Mesenchymal stem cell (in vitro differentiated cells and primary cell): Measurements from ENCODE around the gene NUP210.
A peak's percentile ranks its signal among the peaks of the same experiment; 100 is the strongest.

Source experiments
- DNase-seq: peaks from one replicate; pipeline ENCODE4 v3.0.0-alpha.2; 2013
- H2AFZ ChIP-seq: one replicate; pipeline ENCODE4 v1.6.1; 2013; ENCODE audit warnings: low read depth, mild to moderate bottlenecking, control low read depth, inconsistent platforms, low read length, moderate library complexity
- H2AK5ac ChIP-seq: 2 replicates; pipeline ENCODE4 v1.6.1; 2013; ENCODE audit warnings: low read length, moderate library complexity, mild to moderate bottlenecking, inconsistent platforms; ENCODE audit not compliant: severe bottlenecking
- H2BK120ac ChIP-seq: one replicate; pipeline ENCODE4 v1.6.1; 2013; ENCODE audit warnings: low read depth, mild to moderate bottlenecking, inconsistent platforms, low read length, moderate library complexity
- H2BK12ac ChIP-seq, 2 experiments: one replicate each; pipeline ENCODE4 v1.6.1; 2013; ENCODE audit warnings: inconsistent platforms in 2 of 2, low read length in 2 of 2, mild to moderate bottlenecking in 2 of 2, moderate library complexity in 2 of 2, control low read depth in 1 of 2
- H2BK15ac ChIP-seq: one replicate; pipeline ENCODE4 v1.6.1; 2013; ENCODE audit warnings: mild to moderate bottlenecking, low read depth, inconsistent platforms; ENCODE audit not compliant: poor library complexity, severe bottlenecking
- H2BK5ac ChIP-seq: 2 replicates; pipeline ENCODE4 v1.6.1; 2013; ENCODE audit warnings: low read depth, mild to moderate bottlenecking, low read length, control low read depth, inconsistent platforms; ENCODE audit not compliant: poor library complexity, severe bottlenecking
- H3K14ac ChIP-seq, 2 experiments: one replicate each; pipeline ENCODE4 v1.6.1; 2013; ENCODE audit warnings: inconsistent platforms in 2 of 2, low read length in 2 of 2, control low read depth in 1 of 2, mild to moderate bottlenecking in 1 of 2, moderate library complexity in 1 of 2
- H3K18ac ChIP-seq, 2 experiments: one replicate each; pipeline ENCODE4 v1.6.1; 2013; ENCODE audit warnings: inconsistent platforms in 2 of 2, low read length in 2 of 2, control low read depth in 1 of 2, low read depth in 1 of 2, mild to moderate bottlenecking in 1 of 2
- H3K23ac ChIP-seq, 2 experiments: one replicate each; pipeline ENCODE4 v1.6.1; 2013; ENCODE audit warnings: inconsistent platforms in 2 of 2, low read length in 2 of 2, mild to moderate bottlenecking in 2 of 2, moderate library complexity in 2 of 2, control low read depth in 1 of 2
- H3K27ac ChIP-seq: 2 replicates; pipeline ENCODE4 v1.5.1; 2013; ENCODE audit warnings: mild to moderate bottlenecking, moderate library complexity, low read length, control low read depth, inconsistent platforms; ENCODE audit not compliant: poor library complexity, severe bottlenecking
- H3K27me3 ChIP-seq, 2 experiments: 2 replicates each; pipeline versions ENCODE4 v1.6.1 to v1.7.0; 2013; ENCODE audit warnings: low read length in 2 of 2, mild to moderate bottlenecking in 2 of 2, moderate library complexity in 2 of 2, control low read depth in 1 of 2, inconsistent platforms in 1 of 2; ENCODE audit not compliant: control insufficient read depth in 1 of 2, insufficient read depth in 1 of 2
- H3K36me3 ChIP-seq, 2 experiments: 2 replicates each; pipeline versions ENCODE4 v1.6.1 to v1.7.0; 2013; ENCODE audit warnings: low read length in 2 of 2, control low read depth in 1 of 2, inconsistent platforms in 1 of 2, low read depth in 1 of 2, mild to moderate bottlenecking in 1 of 2; ENCODE audit not compliant: insufficient read depth in 2 of 2, control insufficient read depth in 1 of 2
- H3K4ac ChIP-seq, 2 experiments: one replicate each; pipeline ENCODE4 v1.6.1; 2013; ENCODE audit warnings: inconsistent platforms in 2 of 2, low read length in 2 of 2, mild to moderate bottlenecking in 2 of 2, moderate library complexity in 2 of 2, control low read depth in 1 of 2, low read depth in 1 of 2
- H3K4me1 ChIP-seq: 2 replicates; pipeline ENCODE4 v1.6.1; 2013; ENCODE audit warnings: low read depth, low read length, control low read depth; ENCODE audit not compliant: control insufficient read depth, insufficient read depth
- H3K4me2 ChIP-seq: 2 replicates; pipeline ENCODE4 v1.6.1; 2013; ENCODE audit warnings: low read length, mild to moderate bottlenecking, inconsistent platforms; ENCODE audit not compliant: poor library complexity, severe bottlenecking
- H3K4me3 ChIP-seq, 2 experiments: 2 replicates each; pipeline versions ENCODE4 v1.5.1 to v1.7.0; 2013; ENCODE audit warnings: low read length in 2 of 2, mild to moderate bottlenecking in 2 of 2, control low read depth in 1 of 2, low read depth in 1 of 2; ENCODE audit not compliant: insufficient read depth in 1 of 2
- H3K79me1 ChIP-seq: replicated peaks from 2 replicates; pipeline ENCODE4 v1.6.1; 2013; ENCODE audit warnings: mild to moderate bottlenecking, control low read depth, low read length, inconsistent platforms; ENCODE audit not compliant: poor library complexity, severe bottlenecking
- H3K9ac ChIP-seq: 2 replicates; pipeline ENCODE4 v1.7.0; 2013; ENCODE audit warnings: mild to moderate bottlenecking, low read length, moderate library complexity
- H3K9me3 ChIP-seq: 2 replicates; pipeline ENCODE4 v1.7.0; 2013; ENCODE audit warnings: mild to moderate bottlenecking, low read length; ENCODE audit not compliant: control insufficient read depth
- H4K8ac ChIP-seq: one replicate; pipeline ENCODE4 v1.6.1; 2013; ENCODE audit warnings: inconsistent platforms, mild to moderate bottlenecking, low read length, moderate library complexity
- H4K91ac ChIP-seq: one replicate; pipeline ENCODE4 v1.6.1; 2013; ENCODE audit warnings: mild to moderate bottlenecking, low read length, inconsistent platforms
- WGBS: methylation state at CpG from one replicate; pipeline ENCODE4 v1.1.7; 2013; ENCODE audit warnings: mixed read lengths; 5-methylcytosine and 5-hydroxymethylcytosine counted together

The NUP210 gene

DNA sequence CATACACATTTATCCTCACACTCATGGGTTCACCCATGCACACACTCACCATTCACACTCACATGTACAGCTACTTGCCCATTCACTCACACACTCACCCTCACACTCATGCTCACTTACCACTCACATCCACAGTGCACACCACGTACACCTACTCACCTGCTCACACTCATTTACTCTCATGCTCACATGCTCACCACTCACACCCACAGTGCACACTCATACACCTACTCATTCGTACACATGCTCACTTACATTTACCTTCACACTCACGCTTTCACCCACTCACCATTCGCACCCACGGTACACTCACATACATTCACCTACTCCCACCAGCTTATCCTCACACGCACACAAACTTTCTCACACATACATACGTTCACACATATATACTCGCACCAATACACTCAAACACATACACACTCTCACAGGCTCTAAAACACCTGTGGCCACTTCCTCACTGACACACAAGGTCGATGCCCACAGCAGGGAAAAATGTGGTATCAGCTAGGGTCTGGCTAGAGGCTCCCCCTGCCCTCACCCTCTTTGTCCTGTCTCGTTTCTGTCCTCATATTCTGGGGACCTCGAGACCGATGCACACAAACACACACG lies 46.0 kb downstream of the NUP210 start:
- no peak for DNase-seq
- WGBS: 89% methylated on average over 13 of the region's 13 CpGs
- peak overlapping the region in 1 of 2 experiments; percentile 1 for H3K14ac ChIP-seq
- peaks cover 0 to 44% of the 10 kb centered on the region in 2 experiments for H3K27me3 ChIP-seq
- no peak overlapping the region for H2BK120ac ChIP-seq
- peaks cover 19% of the 10 kb centered on the region for H3K4me1 ChIP-seq
- H2AFZ ChIP-seq: no peak overlapping the region
- no peaks in the 10 kb centered on the region for H3K9me3 ChIP-seq
- H2BK12ac ChIP-seq: no peak overlapping the region
- no peak overlapping the region for H2BK15ac ChIP-seq
- no peak overlapping the region for H4K91ac ChIP-seq
- no peaks in the 10 kb centered on the region for H3K36me3 ChIP-seq
- no peak overlapping the region for H3K4me2 ChIP-seq
- H2AK5ac ChIP-seq: no peak overlapping the region
- H3K23ac ChIP-seq: no peak overlapping the region
- H3K18ac ChIP-seq: no peak overlapping the region
- H4K8ac ChIP-seq: no peak overlapping the region
- H2BK5ac ChIP-seq: no peak overlapping the region
- H3K27ac ChIP-seq: no peak overlapping the region
- H3K9ac ChIP-seq: no peak overlapping the region
- no peak overlapping the region for H3K4me3 ChIP-seq
- no peak overlapping the region for H3K4ac ChIP-seq
- H3K79me1 ChIP-seq: no peaks in the 10 kb centered on the region

DNA sequence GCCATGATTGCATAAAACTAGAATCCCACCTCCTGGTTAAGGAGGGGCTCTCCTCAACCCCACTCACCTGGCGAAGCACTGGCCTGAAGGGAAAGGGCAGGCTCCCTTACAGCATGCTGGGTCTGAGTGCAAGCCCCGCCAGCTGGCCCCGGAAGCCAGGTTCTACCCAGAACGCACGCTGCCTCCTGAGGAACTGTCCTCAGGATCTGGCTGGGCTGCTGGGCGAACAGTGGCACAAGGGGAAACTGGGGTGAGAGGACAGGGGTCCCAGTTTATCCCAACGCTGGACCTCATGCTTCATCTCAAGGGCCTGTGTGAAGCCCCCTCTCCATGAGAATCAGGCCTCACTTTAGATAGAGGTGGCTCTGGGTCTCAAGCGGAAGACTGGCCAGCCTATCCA lies 47.5 kb downstream of the NUP210 start:
- no peak overlapping the region for H4K91ac ChIP-seq
- H2AK5ac ChIP-seq: no peak overlapping the region
- no peak overlapping the region for H3K9ac ChIP-seq
- 91% methylated on average over 8 of the region's 8 CpGs for WGBS
- no peak overlapping the region for H3K14ac ChIP-seq
- H4K8ac ChIP-seq: no peak overlapping the region
- no peak overlapping the region for H2AFZ ChIP-seq
- no peak overlapping the region for H3K18ac ChIP-seq
- H3K27me3 ChIP-seq: peaks cover 0 to 54% of the 10 kb centered on the region in 2 experiments
- H2BK120ac ChIP-seq: no peak overlapping the region
- no peak overlapping the region for H3K23ac ChIP-seq
- DNase-seq: no peak
- H3K9me3 ChIP-seq: no peaks in the 10 kb centered on the region
- H2BK12ac ChIP-seq: no peak overlapping the region
- H3K4me3 ChIP-seq: no peak overlapping the region
- no peaks in the 10 kb centered on the region for H3K36me3 ChIP-seq
- H3K4ac ChIP-seq: no peak overlapping the region
- no peak overlapping the region for H3K27ac ChIP-seq
- peaks cover 9% of the 10 kb centered on the region for H3K4me1 ChIP-seq
- no peaks in the 10 kb centered on the region for H3K79me1 ChIP-seq
- H2BK5ac ChIP-seq: no peak overlapping the region
- no peak overlapping the region for H2BK15ac ChIP-seq
- H3K4me2 ChIP-seq: no peak overlapping the region

DNA sequence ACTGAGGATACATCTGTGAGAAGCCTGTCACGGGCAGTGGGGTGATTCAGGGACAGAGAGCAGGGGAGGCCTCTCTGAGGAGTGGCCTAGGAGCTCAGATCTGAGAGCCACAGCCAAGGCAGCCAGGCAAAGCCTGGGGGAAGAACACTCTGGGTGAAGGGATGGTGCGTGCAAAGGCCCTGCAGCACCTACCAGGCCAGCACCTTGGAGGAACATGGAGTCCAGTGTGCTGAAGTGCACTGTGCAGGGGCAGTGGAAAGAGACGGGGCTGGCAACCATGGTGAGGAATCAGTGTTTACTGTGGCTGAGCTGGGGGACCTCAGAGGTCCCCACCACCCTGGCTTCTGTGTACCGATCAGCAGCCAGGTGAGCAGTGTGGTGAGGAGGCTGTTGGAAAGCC lies 48.0 kb downstream of the NUP210 start:
- Histone ChIP-seq H3K9ac (no peak overlapping the region), H3K18ac (no peak overlapping the region), H2BK15ac (no peak overlapping the region), H3K9me3 (no peaks in the 10 kb centered on the region), H3K4me1 (peaks cover 9% of the 10 kb centered on the region), H2AK5ac (no peak overlapping the region), H4K91ac (no peak overlapping the region), H3K27me3 (peaks cover 0 to 57% of the 10 kb centered on the region in 2 experiments), H2BK5ac (no peak overlapping the region), H3K4me2 (no peak overlapping the region), H3K36me3 (no peaks in the 10 kb centered on the region), H2BK120ac (no peak overlapping the region), H3K4ac (no peak overlapping the region), H2BK12ac (no peak overlapping the region), H4K8ac (no peak overlapping the region), H2AFZ (no peak overlapping the region), H3K23ac (no peak overlapping the region), H3K27ac (no peak overlapping the region), H3K14ac (no peak overlapping the region), H3K4me3 (no peak overlapping the region), H3K79me1 (no peaks in the 10 kb centered on the region)
- DNase-seq: no peak
- 85% methylated on average over 4 of the region's 4 CpGs for WGBS

DNA sequence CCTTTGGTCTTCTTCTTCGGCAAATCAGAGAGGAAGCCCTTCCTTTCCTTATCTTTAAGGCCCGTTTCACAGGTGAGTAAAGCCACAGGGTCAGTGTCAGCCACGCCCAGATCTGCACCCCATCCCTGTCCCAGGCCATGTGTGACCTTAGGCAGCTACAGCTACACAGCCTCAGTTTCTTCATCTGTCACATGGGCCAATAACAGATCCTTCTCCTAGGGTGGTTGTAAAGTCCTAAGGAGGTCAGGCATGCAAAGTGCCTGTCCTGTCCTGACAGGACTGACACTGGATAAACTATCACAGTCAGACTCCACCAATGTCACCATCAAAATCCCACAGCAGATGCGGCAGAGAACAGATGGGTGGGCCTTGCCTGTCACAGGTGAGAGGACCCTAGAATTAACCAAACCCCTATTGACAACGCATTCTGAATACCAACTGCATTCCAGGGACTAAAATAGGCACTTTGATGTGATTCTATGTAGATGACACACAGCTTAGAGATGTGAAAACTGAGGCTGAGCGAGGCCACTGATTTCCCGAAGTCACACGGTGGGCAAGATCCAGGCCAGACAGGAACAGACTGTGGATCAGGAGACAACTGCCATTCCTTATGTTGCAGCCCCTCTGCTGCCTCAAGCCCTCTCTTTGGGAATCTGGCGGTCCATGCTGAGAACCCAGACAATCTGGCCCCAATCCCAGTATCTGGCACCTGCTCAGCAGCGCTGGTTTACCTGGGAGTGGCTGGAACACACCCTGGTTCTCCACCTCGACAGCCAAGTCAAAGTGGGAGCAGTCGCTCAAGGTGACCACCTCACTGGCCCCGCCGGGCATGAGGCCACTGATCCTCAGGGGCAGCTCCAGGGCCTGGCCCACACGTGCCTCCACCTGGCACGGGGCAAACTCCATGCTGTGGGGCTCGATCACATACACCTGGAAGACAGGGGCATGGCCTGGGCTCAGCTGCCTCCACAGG lies 48.7 kb downstream of the NUP210 start:
- H2AK5ac ChIP-seq: no peak overlapping the region
- no peak overlapping the region for H2BK5ac ChIP-seq
- H3K4me1 ChIP-seq: peaks cover 9% of the 10 kb centered on the region
- no peak overlapping the region for H2BK15ac ChIP-seq
- H3K36me3 ChIP-seq: no peaks in the 10 kb centered on the region
- no peak overlapping the region for H4K8ac ChIP-seq
- no peak overlapping the region for H3K18ac ChIP-seq
- H2BK120ac ChIP-seq: no peak overlapping the region
- H3K23ac ChIP-seq: no peak overlapping the region
- H2BK12ac ChIP-seq: no peak overlapping the region
- peaks cover 0 to 57% of the 10 kb centered on the region in 2 experiments for H3K27me3 ChIP-seq
- no peak for DNase-seq
- no peak overlapping the region for H3K4ac ChIP-seq
- H4K91ac ChIP-seq: no peak overlapping the region
- H2AFZ ChIP-seq: no peak overlapping the region
- no peak overlapping the region for H3K14ac ChIP-seq
- H3K27ac ChIP-seq: no peak overlapping the region
- 82% methylated on average over 17 of the region's 17 CpGs for WGBS
- no peak overlapping the region for H3K4me2 ChIP-seq
- no peaks in the 10 kb centered on the region for H3K9me3 ChIP-seq
- no peaks in the 10 kb centered on the region for H3K79me1 ChIP-seq
- H3K9ac ChIP-seq: no peak overlapping the region
- H3K4me3 ChIP-seq: no peak overlapping the region
